Heart left ventricle (tissue), 16 donors: ENCODE measurements around the gene TMSB15A. TPM values are rescaled to one million over a fixed set of nuclear protein-coding genes. Genes with fewer than 3 reads are reported as not detected.

ENCODE experiments used
- ATAC-seq, 4 donors: fragments of 200-7000 bp; cut with Tn5 transposase; one replicate each; pipeline ENCODE4 v1.9.1; 2020 to 2022; ENCODE audit warnings: moderate library complexity in 4 of 4, mild to moderate bottlenecking in 3 of 4, moderate number of reproducible peaks in 1 of 4
- DNase-seq, 5 donors: peaks; one replicate each; pipeline ENCODE4 v3.0.0-alpha.2; 2020
- H3K27ac ChIP-seq, 12 donors: fragments of 200-600 bp; sonication (generic) in 4 of 12; one replicate each; pipeline versions ENCODE4 v1.5.0 to v1.8.0; 2016 to 2022; ENCODE audit warnings: mild to moderate bottlenecking in 2 of 12
- H3K27me3 ChIP-seq, 9 donors: fragments of 200-600 bp; sonication (generic) in 2 of 9; one replicate each; pipeline versions ENCODE4 v1.5.1 to v1.8.0; 2016 to 2022; ENCODE audit warnings: mild to moderate bottlenecking in 3 of 9
- H3K36me3 ChIP-seq, 9 donors: fragments of 200-600 bp; sonication (generic) in 2 of 9; one replicate each; pipeline versions ENCODE4 v1.5.0 to v1.8.0; 2018 to 2022; ENCODE audit warnings: mild to moderate bottlenecking in 2 of 9
- H3K4me1 ChIP-seq, 12 donors: fragments of 200-600 bp; sonication (generic) in 4 of 12; one replicate each; pipeline versions ENCODE4 v1.5.0 to v1.8.0; 2016 to 2022; ENCODE audit warnings: mild to moderate bottlenecking in 3 of 12
- H3K4me3 ChIP-seq, 12 donors: fragments of 200-600 bp; sonication (generic) in 4 of 12; one replicate each; pipeline versions ENCODE4 v1.5.0 to v1.8.0; 2017 to 2022; ENCODE audit warnings: mild to moderate bottlenecking in 9 of 12, moderate library complexity in 4 of 12
- H3K9me3 ChIP-seq, 12 donors: fragments of 200-600 bp; sonication (generic) in 4 of 12; one replicate each; pipeline versions ENCODE4 v1.5.0 to v1.8.0; 2016 to 2022; ENCODE audit warnings: mild to moderate bottlenecking in 1 of 12
- CTCF ChIP-seq, 12 donors: fragments of 200-600 bp; sonication (generic) in 4 of 12; IDR thresholded peaks; one replicate each; pipeline versions ENCODE4 v1.5.0 to v1.8.0; 2018 to 2022; ENCODE audit warnings: antibody characterized with exemption in 12 of 12, mild to moderate bottlenecking in 5 of 12
- POLR2A ChIP-seq, 2 donors: fragments of 450-650 bp; IDR thresholded peaks; one replicate each; pipeline ENCODE4 v1.6.1; 2017; ENCODE audit warnings: antibody characterized with exemption in 2 of 2, mild to moderate bottlenecking in 2 of 2, moderate library complexity in 2 of 2
- WGBS, 4 donors: extraction: QIAGEN DNeasy Blood & Tissue Kit in 2 of 4; methylation state at CpG; one replicate each; pipeline versions ENCODE4 v1.1.5 to v1.1.7; 2013 to 2018; 5-methylcytosine and 5-hydroxymethylcytosine counted together
- intact Hi-C, 10 donors: fragments of 100-400 bp; cut with DNase I; formaldehyde crosslinking; loops; one replicate each; pipeline versions ENCODE4 v1.11.1 to v1.14.2; 2022
- long read RNA-seq, 3 donors: library from polyadenylated mRNA; unstranded; transcript quantifications; one replicate each; pipeline ENCODE4 v2.0.0, GENCODE V29; 2020 to 2021
- polyA plus RNA-seq, 2 donors: library from polyadenylated mRNA; stranded (reverse); fragments of 200-250 nt; gene quantifications; one replicate each; pipeline ENCODE4 v1.2.3, GENCODE V29; 2013
- total RNA-seq, 9 donors: library from RNA; depleted of rRNA in 2 of 9; stranded (reverse); fragments of >200 nt in 2 of 9; fragmentation: NEBNext Ultra II Directional in 3 of 9; extraction: Animal tissue kit (Norgen Biotek cat#: 25700) in 3 of 9; gene quantifications; one replicate each; pipeline versions ENCODE4 v1.1.0 to v1.2.4, GENCODE V29; 2016 to 2023
- donor health status: ischemic (EF 13 %, LVEDD 7.1; RV severe dilation, severe dysfunction).
- donor health status: healthy with polysubstance abuse.
- donor health status: DM: no; HTN: yes; CAD: no.
- donor health status: DM: no; HTN: no; CAD: no.
- donor health status: ischemic (EF 25% LVEDD 6.9; RV normal size, moderate dysfunction).
- donor health status: ischemic (EF 25% LVEDD 5.7; RV mildly dilated, moderate dysfunction).
- donor health status: healthy.
- donor health status: DM: yes; HTN: yes; CAD: no.
- donor health status: ischemic (EF 35%, LVEDD 5.7; RV mildly dilated, moderate dysfunction).
- donor health status: nonischemic (EF 11% LVEDD 7.7; RV severe dilation, severe dysfunction).
- donor health status: DM: yes; HTN: yes; CAD: no.
- donor health status: PGD.
- donor health status: ischemic (EF 29% LVEDD 5.4; RV normal size, mild dysfunction).
- donor health status: nonischemic (EF 23%, LVEDD 6.1; RV moderate dilation, normal function).

Gene TMSB15A
- total RNA-seq (1 to 10 TPM in 1 of 9 donors, under 1 TPM in 2, not detected in 6; 0.66 to 1.3 (median 0.79) TPM), polyA plus RNA-seq (under 1 TPM; 0.12 to 0.34 TPM)
- long read RNA-seq, donor 1 = 0 reads
- long read RNA-seq, donor 2 = 0 reads
- long read RNA-seq, donor 3 = 0 reads

GRCh38 chrX:102515975-102516941, at the start of gene TMSB15A:
Gene TMSB15A, minus strand, starts transcription at chrX:102516739.
- intact Hi-C loops = no loop called here
- TF ChIP-seq POLR2A (IDR thresholded peaks at IDR 0.05) (no peak), CTCF (IDR thresholded peaks at IDR 0.05) (no peak)
- Histone ChIP-seq H3K27me3 (peaks cover 0 to 67% (median 0%) of the 10 kb centered on the region in 9 donors), H3K27ac (no peak within 1 kb of the TSS), H3K4me1 (peaks cover 0 to 8% (median 0%) of the 10 kb centered on the region in 12 donors), H3K4me3 (peak within 1 kb of the TSS; percentile 12 to 59 (median 46)), H3K9me3 (peaks cover 0 to 7% (median 0%) of the 10 kb centered on the region in 12 donors), H3K36me3 (no peaks in the 10 kb centered on the region)
- 0 to 41% (median 11%) methylated on average over 33 to 61 of the region's 62 CpGs for WGBS, 4 donors
- peak; percentile 45 to 75 (median 68) for DNase-seq
- ATAC-seq = peak; percentile 71 to 97 (median 90)

GRCh38 chrX:102560423-102561068, 44.0 kb upstream of the TMSB15A start:
- H3K36me3 ChIP-seq = no peaks in the 10 kb centered on the region
- H3K4me3 ChIP-seq = no peak overlapping the region
- no peak overlapping the region for H3K27ac ChIP-seq
- no peak for DNase-seq
- TF ChIP-seq POLR2A (IDR thresholded peaks at IDR 0.05) (no peak), CTCF (IDR thresholded peaks at IDR 0.05) (no peak)
- peaks cover 0 to 5% (median 0%) of the 10 kb centered on the region in 9 donors for H3K27me3 ChIP-seq
- H3K9me3 ChIP-seq = no peaks in the 10 kb centered on the region
- ATAC-seq = no peak
- intact Hi-C loops = no loop called here
- whole genome bisulfite sequencing, 4 donors = 67 to 84% (median 77%) methylated on average over 2 of the region's 2 CpGs
- H3K4me1 ChIP-seq = no peaks in the 10 kb centered on the region

- H3K27ac ChIP-seq = no peak overlapping the region
- TF ChIP-seq POLR2A (IDR thresholded peaks at IDR 0.05) = no peak
- TF ChIP-seq CTCF (IDR thresholded peaks at IDR 0.05) = no peak
- WGBS, 4 donors = 72 to 87% (median 78%) methylated on average over 2 of the region's 2 CpGs
- H3K9me3 ChIP-seq = no peaks in the 10 kb centered on the region
- H3K4me1 ChIP-seq = no peaks in the 10 kb centered on the region
- peaks cover 0 to 5% (median 0%) of the 10 kb centered on the region in 9 donors for H3K27me3 ChIP-seq
- H3K36me3 ChIP-seq = no peaks in the 10 kb centered on the region
- no peak for DNase-seq
- intact Hi-C loops = no loop called here
- ATAC-seq = no peak
- H3K4me3 ChIP-seq = no peak overlapping the region
These were observed 42.1 kb upstream of the TMSB15A start for GRCh38 chrX:102558607-102559006.

GRCh38 chrX:102548231-102548630, 31.7 kb upstream of the TMSB15A start:
- H3K9me3 ChIP-seq = no peaks in the 10 kb centered on the region
- no peak for DNase-seq
- TF ChIP-seq CTCF (IDR thresholded peaks at IDR 0.05) (no peak), POLR2A (IDR thresholded peaks at IDR 0.05) (no peak)
- WGBS, 4 donors = 85 to 93% (median 89%) methylated on average over 23 of the region's 23 CpGs
- no peaks in the 10 kb centered on the region for H3K36me3 ChIP-seq
- H3K4me1 ChIP-seq = no peaks in the 10 kb centered on the region
- peaks cover 0 to 38% (median 0%) of the 10 kb centered on the region in 9 donors for H3K27me3 ChIP-seq
- no peak overlapping the region for H3K27ac ChIP-seq
- no peak for ATAC-seq
- intact Hi-C loops = no loop called here
- no peak overlapping the region for H3K4me3 ChIP-seq
